HuH-7 (cell line): ENCODE data around the gene GP5.

Source experiments
- DNase-seq: peaks from one replicate; pipeline ENCODE4 v3.0.0; 2011; ENCODE audit warnings: low spot score

GP5 gene

DNA sequence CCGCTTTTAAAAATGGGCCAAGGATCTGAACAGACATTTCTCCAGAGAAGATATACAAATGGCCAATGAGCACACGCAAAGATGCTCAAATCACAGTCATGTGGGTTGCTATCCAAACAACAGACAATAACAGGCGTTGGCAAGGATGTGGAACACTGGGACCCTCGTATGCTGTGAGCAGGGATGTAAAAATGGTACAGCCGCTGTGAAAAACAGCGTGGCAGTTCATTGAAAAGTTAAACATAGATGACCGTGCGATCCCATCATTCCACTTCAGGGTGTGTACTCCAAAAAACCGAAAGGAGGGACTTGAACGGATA, 22.9 kb downstream of the GP5 start:
- DNase-seq, result no peak

DNA sequence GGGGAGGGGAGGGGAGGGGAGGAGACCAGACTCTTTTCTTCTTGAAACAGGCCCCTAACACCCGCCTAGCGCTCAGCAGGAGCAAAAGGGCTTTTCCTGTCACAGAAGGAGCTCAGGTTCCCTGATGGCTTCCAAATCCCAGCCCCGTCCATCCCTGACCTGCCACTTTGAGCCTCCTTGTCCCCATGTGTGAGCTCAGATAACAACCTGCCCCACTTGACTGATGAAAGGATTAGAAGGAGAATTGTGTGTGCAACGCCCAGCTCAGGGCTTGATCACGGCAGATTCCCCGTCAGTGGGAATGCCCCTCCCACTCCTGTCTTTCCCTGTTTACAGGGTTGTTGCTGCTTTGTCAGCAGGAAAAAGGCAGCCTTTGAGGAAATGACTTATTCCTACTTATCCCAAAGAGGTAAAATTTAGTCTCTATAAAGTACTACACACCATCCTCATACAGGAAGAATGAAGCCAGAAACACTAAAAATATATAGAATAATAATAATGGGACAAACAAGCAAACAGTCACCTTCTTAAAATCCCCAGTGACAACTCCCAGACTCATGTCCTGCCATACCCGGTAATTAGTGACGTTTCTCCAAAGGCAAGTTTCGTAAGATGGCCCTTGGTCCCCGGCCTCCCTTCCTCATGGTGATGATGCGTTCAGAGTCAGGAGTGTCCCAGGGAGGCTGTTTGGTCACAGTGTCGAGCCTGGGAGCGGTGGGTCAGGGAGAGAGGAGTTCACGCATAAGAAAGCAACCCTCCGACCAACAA, 23.4 kb downstream of the GP5 start:
- peak; percentile 60 for DNase-seq

- no peak for DNase-seq
Observed at GRCh38 chr3:194374935-194375334, 24.1 kb downstream of the GP5 start.

- DNase-seq, result no peak
Observed at GRCh38 chr3:194373899-194374298, 25.2 kb downstream of the GP5 start.

- DNase-seq, result no peak
Observed at GRCh38 chr3:194373028-194373427, 26.0 kb downstream of the GP5 start.

GRCh38 chr3:194370753-194371152, 28.3 kb downstream of the GP5 start:
- DNase-seq, result no peak

DNA sequence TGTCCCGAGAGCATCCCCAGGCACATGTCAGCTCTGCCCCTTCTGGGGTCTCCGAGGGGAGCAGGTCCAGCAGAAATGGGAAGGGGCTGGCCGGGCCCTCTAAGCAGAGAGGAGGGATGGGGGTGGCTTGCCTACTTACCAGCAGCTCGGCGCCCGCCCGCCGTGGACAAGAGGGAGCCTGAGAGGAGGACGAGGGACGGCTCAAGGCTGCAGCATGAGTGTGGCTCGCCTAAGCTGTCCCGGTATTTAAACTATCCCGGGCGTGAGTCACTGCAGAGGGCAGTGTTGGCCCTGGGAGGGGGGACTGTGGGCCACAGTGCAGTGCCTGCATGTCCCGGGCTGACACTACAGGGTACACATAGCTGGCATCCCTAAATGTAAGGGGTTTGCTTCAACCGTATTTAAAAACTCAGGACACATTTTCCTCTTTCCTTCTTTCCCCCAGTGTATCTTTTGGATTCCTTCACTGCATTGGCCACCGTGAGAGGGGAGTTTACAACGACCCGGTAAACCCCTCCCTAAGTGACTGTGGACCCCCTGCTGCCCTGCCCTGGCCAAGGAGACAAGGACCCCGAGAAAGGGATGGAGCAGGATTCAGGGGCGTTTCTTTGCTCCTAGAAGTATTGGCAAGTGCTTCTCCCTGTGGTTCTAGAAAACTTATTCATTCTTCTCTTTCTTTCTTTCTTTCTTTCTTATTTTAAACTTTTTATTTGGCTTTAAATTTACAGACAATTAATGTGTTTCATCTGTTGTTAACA, 29.4 kb downstream of the GP5 start, which contains the start of gene LRRC15:
LRRC15 (minus strand) TSS at position 222 of the 758 bp plus-strand sequence. CDS start 8,700 bp downstream, outside the sequence.
- DNase-seq, result peak; percentile 64

- no peak for DNase-seq
Observed at GRCh38 chr3:194368918-194369317, 30.1 kb downstream of the GP5 start.

DNA sequence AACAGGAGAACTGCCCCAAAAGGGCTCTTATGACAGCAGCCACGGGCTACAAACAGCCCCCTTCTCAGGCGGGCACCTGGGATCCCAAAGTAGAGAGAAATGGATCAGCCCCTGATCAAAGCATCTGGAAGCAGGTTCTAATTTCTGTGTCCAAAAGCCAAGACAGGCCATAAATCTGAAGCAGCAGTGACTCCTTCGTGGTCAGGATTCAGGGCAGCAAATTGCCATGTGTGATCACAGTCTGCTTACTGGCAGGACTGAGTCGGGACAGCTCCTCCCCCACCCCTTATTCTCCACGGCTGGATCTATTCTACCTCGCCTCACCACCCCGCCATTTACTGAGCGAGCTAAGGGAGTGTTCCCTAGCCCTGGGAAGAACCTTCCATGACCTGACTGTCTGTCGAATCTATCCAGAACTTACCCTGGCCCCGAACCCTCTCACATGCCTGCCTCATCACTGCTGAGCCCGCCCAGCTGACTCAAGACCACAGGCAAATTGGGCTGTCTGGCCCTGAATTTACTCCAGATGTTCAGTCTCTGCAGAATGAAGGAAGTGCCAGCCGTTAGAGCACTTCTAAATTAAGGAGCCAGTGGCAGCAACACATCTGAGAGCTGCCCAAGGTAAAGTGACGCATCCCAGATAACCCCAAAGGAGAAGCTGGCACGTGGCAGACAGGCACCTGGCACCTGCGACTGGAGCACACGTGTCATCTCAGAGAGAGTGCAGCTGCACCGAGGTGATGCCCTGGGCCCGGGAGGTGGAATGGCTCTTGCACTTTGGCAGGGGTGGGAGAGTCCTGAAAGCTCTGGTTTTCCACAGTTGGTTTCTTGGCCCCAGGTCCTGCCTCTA, 30.8 kb downstream of the GP5 start:
- no peak for DNase-seq

DNA sequence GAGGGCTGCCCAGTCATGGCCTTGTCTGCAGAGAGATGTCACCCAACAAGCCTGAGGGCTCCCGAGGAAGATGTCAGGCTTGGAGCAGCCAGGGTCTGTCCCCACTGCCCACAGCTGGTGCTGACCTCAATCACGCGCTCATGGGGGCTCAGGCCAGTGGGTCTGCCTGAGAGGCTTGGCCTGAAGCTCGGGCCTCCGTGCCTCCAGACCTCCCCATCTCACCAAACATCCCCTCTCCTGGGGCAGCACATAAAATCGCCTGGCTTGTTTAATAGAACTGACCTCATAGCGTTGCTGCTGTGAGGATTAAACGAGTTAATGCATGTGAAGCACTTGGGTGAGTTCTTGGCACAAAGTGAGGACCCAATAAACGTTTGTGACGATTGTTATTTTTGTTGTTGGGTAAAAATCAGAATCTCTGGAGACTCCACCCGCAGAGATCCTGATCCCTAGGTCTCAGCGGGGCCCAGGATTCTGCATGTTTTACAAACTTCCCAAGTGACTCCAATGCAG, 33.0 kb downstream of the GP5 start:
- no peak for DNase-seq

GRCh38 chr3:194365526-194365925, 33.5 kb downstream of the GP5 start:
- no peak for DNase-seq

DNA sequence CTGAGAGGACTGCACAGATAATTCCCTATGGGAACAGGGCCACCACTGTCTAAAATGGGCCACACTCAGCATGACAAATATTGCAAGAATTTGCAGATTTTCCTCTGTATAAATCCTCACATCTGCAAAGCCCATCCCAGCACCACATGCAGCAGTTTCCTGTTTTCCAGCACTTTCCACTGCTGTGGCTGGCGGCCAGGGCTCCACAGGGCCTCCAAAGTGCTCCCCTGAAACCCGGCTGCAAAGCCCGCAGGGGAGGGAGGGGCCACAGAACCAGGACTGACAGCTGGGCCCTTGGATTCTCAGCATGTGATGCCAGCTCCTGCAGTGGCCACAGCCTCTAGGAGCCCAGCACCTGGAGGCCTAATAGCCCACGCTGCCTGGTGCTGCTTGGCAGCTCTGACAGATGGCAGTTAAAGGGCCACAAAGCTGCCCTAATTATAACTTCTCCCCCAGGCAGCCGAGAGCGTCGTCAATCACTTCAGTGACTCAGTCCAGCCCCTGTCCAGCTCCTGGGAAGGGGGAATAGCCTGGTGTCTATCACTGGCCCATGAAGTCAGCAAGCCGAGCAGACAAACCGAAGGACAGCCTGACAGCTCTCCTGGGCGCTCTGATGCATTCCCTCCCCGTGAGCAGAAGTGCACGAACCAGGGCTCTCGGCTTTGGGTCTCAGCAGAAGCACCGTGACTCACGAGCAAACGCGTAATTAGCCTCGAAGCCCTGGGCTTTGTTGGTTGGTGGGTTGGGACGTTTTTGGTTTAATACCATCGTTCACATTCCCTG, 34.2 kb downstream of the GP5 start:
- DNase-seq, result no peak

DNA sequence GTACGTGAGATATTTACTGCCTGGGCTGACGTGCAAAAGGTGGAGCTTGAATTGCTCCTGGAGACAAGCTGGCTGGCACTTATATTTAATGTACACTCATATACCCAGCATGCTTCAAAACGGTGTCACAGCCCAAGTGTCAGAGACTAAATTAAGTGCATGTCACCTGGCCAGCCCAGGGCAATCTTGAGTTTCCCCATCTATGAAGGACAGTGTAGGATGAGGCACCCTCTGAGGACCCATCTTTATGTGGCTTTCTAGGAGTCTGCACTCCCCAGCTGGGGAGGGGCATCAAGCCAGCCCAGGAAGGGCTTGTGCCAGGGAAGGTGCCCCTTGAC, 34.8 kb downstream of the GP5 start:
- no peak for DNase-seq

DNA sequence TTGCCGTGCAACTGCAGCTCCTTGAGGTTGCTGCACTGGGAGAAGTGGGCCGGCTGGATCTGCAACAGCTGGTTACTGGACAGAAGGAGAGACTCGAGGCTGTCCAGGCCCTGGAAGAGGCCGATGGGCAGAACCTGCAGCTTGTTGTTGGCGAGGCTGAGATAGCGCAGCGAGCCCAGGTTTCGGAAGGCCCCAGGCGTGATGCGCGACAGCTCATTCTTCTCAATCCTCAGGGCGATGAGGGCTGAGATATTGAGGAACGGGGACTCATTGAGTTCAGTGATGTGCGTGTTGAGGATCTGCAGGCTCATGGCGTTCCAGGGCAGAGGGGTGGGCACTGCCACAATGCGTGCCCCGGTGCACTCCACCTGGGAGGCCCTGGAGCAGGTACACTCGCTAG, 38.5 kb downstream of the GP5 start:
- no peak for DNase-seq

GRCh38 chr3:194357681-194358080, 41.4 kb downstream of the GP5 start:
- DNase-seq, result no peak

DNA sequence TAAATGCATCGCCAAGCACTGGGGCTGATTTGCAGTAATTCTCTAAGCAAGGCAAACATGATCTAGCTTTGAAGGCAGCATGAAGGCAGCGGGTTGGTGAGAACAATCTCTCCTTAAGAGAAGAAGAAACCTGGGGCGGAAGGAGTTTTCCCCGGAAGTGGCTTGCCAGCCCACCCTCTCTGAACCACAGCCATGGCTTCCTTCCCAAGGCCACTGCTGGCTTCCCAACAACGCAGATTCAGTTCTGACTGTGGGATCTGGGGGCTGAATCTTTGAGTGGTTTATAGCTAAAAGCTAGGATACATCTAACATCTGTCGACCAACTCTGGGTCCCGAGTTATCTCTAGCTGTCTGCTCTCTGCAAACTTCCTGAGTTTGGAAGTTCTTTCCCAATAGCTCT, 43.7 kb downstream of the GP5 start:
- no peak for DNase-seq

- no peak for DNase-seq
Observed at GRCh38 chr3:194354315-194354714, 44.8 kb downstream of the GP5 start.

- no peak for DNase-seq
Observed at GRCh38 chr3:194352667-194353246, 46.3 kb downstream of the GP5 start.

- DNase-seq, result no peak
Observed at GRCh38 chr3:194351952-194352536, 47.0 kb downstream of the GP5 start.

- peak; percentile 56 for DNase-seq
Observed at GRCh38 chr3:194351080-194351672, 47.9 kb downstream of the GP5 start, which contains the start of gene CPN2. TSS of gene CPN2 (minus strand) at chr3:194351328. CDS start at chr3:194342702, 8,626 bp downstream.

GRCh38 chr3:194350726-194351071, 48.4 kb downstream of the GP5 start:
- no peak for DNase-seq
